ENCODE results near the gene ETFBKMT. TPM values are rescaled to one million over a fixed set of nuclear protein-coding genes. Genes with fewer than 3 reads are reported as not detected.
A peak's percentile ranks its signal among the peaks of the same experiment; 100 is the strongest.
"Not testable (repeated sequence)": the region's sequence is repeated elsewhere in the genome, so short reads cannot be mapped to it uniquely, and the experiment has no call there.

Gene ETFBKMT
- total RNA-seq, 1 experiment from 2014 or later: 2.3 TPM

GRCh38 chr12:31710021-31710818, 50.7 kb downstream of the ETFBKMT start:
- H3K4me3 Mint-ChIP-seq (ENCODE audit: low read depth, unreplicated experiment): no peak overlapping the region
- TF ChIP-seq, protein P1, sequence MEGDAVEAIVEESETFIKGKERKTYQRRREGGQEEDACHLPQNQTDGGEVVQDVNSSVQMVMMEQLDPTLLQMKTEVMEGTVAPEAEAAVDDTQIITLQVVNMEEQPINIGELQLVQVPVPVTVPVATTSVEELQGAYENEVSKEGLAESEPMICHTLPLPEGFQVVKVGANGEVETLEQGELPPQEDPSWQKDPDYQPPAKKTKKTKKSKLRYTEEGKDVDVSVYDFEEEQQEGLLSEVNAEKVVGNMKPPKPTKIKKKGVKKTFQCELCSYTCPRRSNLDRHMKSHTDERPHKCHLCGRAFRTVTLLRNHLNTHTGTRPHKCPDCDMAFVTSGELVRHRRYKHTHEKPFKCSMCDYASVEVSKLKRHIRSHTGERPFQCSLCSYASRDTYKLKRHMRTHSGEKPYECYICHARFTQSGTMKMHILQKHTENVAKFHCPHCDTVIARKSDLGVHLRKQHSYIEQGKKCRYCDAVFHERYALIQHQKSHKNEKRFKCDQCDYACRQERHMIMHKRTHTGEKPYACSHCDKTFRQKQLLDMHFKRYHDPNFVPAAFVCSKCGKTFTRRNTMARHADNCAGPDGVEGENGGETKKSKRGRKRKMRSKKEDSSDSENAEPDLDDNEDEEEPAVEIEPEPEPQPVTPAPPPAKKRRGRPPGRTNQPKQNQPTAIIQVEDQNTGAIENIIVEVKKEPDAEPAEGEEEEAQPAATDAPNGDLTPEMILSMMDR (IDR thresholded peaks at IDR 0.05; ENCODE audit: unreplicated experiment): no peak
- no TSS peak for BruUV-seq (replicated peaks)
- no peak overlapping the region for H3K27ac Mint-ChIP-seq (ENCODE audit: unreplicated experiment)
- intact Hi-C loops (cut with micrococcal nuclease; ENCODE audit: unreplicated experiment): no loop called here
- CTCF ChIA-PET: no interaction called here
- peaks cover 10% of the 10 kb centered on the region for H3K4me1 Mint-ChIP-seq (ENCODE audit: low read depth, unreplicated experiment)
- DNase-seq: no peak
- H3K9me3 Mint-ChIP-seq (ENCODE audit: low read depth, unreplicated experiment): no peaks in the 10 kb centered on the region
- H3K27me3 Mint-ChIP-seq (ENCODE audit: unreplicated experiment): no peaks in the 10 kb centered on the region
- H3K36me3 Mint-ChIP-seq (ENCODE audit: insufficient read depth, unreplicated experiment): no peaks in the 10 kb centered on the region

GRCh38 chr12:31712877-31713276, 53.4 kb downstream of the ETFBKMT start:
- Mint-ChIP-seq H3K36me3 (ENCODE audit: insufficient read depth, unreplicated experiment) (peaks cover 7% of the 10 kb centered on the region), H3K4me3 (ENCODE audit: low read depth, unreplicated experiment) (no peak overlapping the region), H3K27ac (ENCODE audit: unreplicated experiment) (no peak overlapping the region), H3K4me1 (ENCODE audit: low read depth, unreplicated experiment) (peaks cover 18% of the 10 kb centered on the region), H3K9me3 (ENCODE audit: low read depth, unreplicated experiment) (peaks cover under 1% of the 10 kb centered on the region), H3K27me3 (ENCODE audit: unreplicated experiment) (no peaks in the 10 kb centered on the region)
- no peak for DNase-seq
- CTCF ChIA-PET: no interaction called here
- intact Hi-C loops (cut with micrococcal nuclease; ENCODE audit: unreplicated experiment): no loop called here
- TF ChIP-seq, protein P1 (IDR thresholded peaks at IDR 0.05; ENCODE audit: unreplicated experiment): no peak
- BruUV-seq (replicated peaks): no TSS peak

DNA sequence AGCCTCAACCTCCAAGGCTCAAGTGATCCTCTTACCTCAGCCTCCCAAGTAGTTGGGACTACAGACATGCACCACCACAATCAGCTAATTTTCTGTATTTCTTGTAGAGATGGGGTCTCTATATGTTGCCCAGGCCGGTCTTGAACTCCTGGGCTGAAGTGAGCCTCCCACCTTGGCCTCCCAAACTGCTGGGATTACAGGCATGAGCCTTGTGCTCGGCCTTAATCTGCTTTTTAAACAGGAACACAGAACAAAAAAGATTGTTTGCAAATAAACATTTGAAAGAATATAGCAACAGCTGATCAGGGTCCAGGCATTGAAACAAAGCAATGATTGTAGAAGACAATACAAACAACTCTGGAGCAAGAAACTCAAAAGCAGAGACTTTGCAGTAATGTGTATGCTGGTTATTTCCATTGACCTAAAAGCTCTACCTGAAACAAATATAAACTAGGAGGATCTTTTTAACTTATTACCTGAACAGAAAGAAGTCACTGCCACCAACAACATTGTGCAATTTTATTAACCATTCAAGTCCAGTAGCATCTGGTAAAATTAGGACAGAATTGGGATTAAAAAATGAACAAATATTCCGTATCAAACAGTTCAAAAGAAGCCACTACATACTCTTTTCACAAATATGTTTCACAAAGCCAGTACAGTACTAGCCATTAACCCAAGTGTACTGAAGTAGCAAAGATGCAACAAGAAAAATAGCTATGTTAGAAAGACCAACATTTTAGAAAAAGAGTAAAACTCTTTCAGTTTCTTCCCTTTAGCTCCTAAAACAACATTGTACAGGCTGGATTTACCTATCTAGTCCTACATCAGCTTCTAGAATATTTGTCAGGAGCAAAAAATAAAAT, 55.2 kb downstream of the ETFBKMT start:
- BruUV-seq (replicated peaks): TSS peak; percentile 39
- CTCF ChIA-PET: interaction anchor here (0.6 to 2.0 kb wide), 6 partner anchors 12 to 598 kb away, joined by 3 to 7 read pairs (median 5); partner anchors contain the start of gene AMN1
- Mint-ChIP-seq H3K9me3 (ENCODE audit: low read depth, unreplicated experiment) (peaks cover 4% of the 10 kb centered on the region), H3K27me3 (ENCODE audit: unreplicated experiment) (no peaks in the 10 kb centered on the region), H3K36me3 (ENCODE audit: insufficient read depth, unreplicated experiment) (peaks cover 12% of the 10 kb centered on the region), H3K4me1 (ENCODE audit: low read depth, unreplicated experiment) (peaks cover 27% of the 10 kb centered on the region), H3K4me3 (ENCODE audit: low read depth, unreplicated experiment) (peak overlapping the region; percentile 51), H3K27ac (ENCODE audit: unreplicated experiment) (peak overlapping the region; percentile 98)
- no peak for DNase-seq
- TF ChIP-seq, protein P1 (IDR thresholded peaks at IDR 0.05; ENCODE audit: unreplicated experiment): no peak
- intact Hi-C loops (cut with micrococcal nuclease; ENCODE audit: unreplicated experiment): no loop called here

GRCh38 chr12:31715283-31715825, 55.9 kb downstream of the ETFBKMT start:
- intact Hi-C loops (cut with micrococcal nuclease; ENCODE audit: unreplicated experiment): no loop called here
- BruUV-seq (replicated peaks): no TSS peak
- peak overlapping the region; percentile 98 for H3K27ac Mint-ChIP-seq (ENCODE audit: unreplicated experiment)
- H3K27me3 Mint-ChIP-seq (ENCODE audit: unreplicated experiment): no peaks in the 10 kb centered on the region
- DNase-seq: peak; percentile 32
- H3K4me3 Mint-ChIP-seq (ENCODE audit: low read depth, unreplicated experiment): peak overlapping the region; percentile 51
- peaks cover 12% of the 10 kb centered on the region for H3K36me3 Mint-ChIP-seq (ENCODE audit: insufficient read depth, unreplicated experiment)
- H3K4me1 Mint-ChIP-seq (ENCODE audit: low read depth, unreplicated experiment): peaks cover 27% of the 10 kb centered on the region
- TF ChIP-seq, protein P1 (IDR thresholded peaks at IDR 0.05; ENCODE audit: unreplicated experiment): no peak
- CTCF ChIA-PET: interaction anchor here (1.0 to 2.0 kb wide), 6 partner anchors 13 to 597 kb away, joined by 3 to 7 read pairs (median 5); partner anchors contain the start of gene AMN1
- peaks cover 4% of the 10 kb centered on the region for H3K9me3 Mint-ChIP-seq (ENCODE audit: low read depth, unreplicated experiment)

DNA sequence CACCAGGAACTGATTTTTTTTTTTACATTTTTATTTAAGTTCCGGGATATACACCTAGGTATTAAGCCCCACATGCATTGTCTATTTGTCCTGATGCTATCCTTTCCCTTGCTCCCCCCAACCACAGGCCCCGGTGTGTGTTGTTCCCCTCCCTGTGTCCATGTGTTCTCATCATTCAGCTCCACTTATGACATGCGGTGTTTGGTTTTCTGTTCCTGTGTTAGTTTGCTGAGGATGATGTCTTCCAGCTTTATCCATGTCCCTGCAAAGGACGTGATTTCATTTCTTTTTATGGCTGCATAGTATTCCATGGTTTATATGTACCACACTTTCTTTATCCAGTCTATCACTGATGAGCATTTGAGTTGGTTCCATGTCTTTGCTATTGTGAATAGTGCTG, 57.5 kb downstream of the ETFBKMT start:
- Mint-ChIP-seq H3K4me1 (ENCODE audit: low read depth, unreplicated experiment) (peaks cover 27% of the 10 kb centered on the region), H3K27ac (ENCODE audit: unreplicated experiment) (peak overlapping the region; percentile 75), H3K36me3 (ENCODE audit: insufficient read depth, unreplicated experiment) (peaks cover 12% of the 10 kb centered on the region)
- H3K9me3 Mint-ChIP-seq (ENCODE audit: low read depth, unreplicated experiment); BruUV-seq (replicated peaks); H3K27me3 Mint-ChIP-seq (ENCODE audit: unreplicated experiment); DNase-seq; H3K4me3 Mint-ChIP-seq (ENCODE audit: low read depth, unreplicated experiment); intact Hi-C loops (cut with micrococcal nuclease; ENCODE audit: unreplicated experiment): not testable (repeated sequence)
- CTCF ChIA-PET: interaction anchor here (0.7 kb wide), 1 partner anchor 18 kb away, joined by 3 read pairs; no protein-coding TSS in a partner anchor

GRCh38 chr12:31718542-31719198, 59.2 kb downstream of the ETFBKMT start:
- Mint-ChIP-seq H3K36me3 (ENCODE audit: insufficient read depth, unreplicated experiment) (peaks cover 12% of the 10 kb centered on the region), H3K4me1 (ENCODE audit: low read depth, unreplicated experiment) (peaks cover 27% of the 10 kb centered on the region)
- H3K27me3 Mint-ChIP-seq (ENCODE audit: unreplicated experiment); DNase-seq; BruUV-seq (replicated peaks); H3K27ac Mint-ChIP-seq (ENCODE audit: unreplicated experiment); H3K9me3 Mint-ChIP-seq (ENCODE audit: low read depth, unreplicated experiment); intact Hi-C loops (cut with micrococcal nuclease; ENCODE audit: unreplicated experiment); H3K4me3 Mint-ChIP-seq (ENCODE audit: low read depth, unreplicated experiment): not testable (repeated sequence)
- CTCF ChIA-PET: interaction anchor here (1.4 kb wide), 1 partner anchor 11 kb away, joined by 4 read pairs; the partner anchor contains the start of gene AMN1

Data from Calu3 (cell line).